Stimulated activated CD4-positive, alpha-beta T cell treated with anti-CD3 and anti-CD28 coated beads, Interleukin-4, amount 100 ng/mL, for 4 hours (primary cell): Measurements from ENCODE around the gene TMEM240.
"Not testable (repeated sequence)": the region's sequence is repeated elsewhere in the genome, so short reads cannot be mapped to it uniquely, and the experiment has no call there.

Experiments
- DNase-seq, 2 experiments: peaks; one replicate each; pipeline ENCODE4 v3.0.0-alpha.2; 2020

TMEM240 gene

DNA sequence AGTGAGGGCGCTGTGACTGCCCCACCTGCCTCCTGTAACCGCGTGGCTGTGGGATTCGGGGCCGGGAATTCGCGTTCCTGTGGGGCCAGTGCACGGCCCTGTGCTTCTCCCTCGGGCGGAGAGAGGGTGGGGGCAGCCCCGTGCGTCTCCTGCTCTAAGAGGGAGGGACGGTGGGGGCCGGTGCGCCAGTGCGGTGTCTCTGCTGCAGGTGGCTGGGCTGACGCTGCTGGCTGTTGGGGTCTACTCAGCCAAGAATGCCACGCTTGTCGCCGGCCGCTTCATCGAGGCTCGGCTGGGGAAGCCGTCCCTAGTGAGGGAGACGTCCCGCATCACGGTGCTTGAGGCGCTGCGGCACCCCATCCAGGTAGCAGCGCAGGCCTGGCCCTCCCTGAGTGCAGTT is 17.9 kb downstream of the TMEM240 start:
- not testable (repeated sequence) for DNase-seq

DNA sequence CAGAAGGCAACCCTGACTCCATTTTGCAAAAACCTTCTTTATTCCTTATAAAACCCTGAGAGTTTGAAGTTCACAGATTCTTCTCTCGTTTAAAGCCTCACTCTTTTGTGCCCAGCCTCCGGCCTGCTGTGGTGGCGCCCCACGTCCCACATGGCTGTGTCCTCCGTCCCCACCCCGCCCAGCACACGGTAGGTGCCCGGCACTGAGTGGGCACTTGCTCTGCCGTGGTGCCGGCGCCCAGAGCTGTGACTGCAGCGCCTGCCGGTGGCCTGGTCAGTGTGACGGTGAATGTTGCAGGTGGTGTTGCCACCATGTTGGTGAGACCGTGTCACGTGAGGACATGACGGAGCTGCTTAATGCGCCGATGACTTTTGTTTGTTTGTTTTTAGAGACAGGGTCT is 19.1 kb downstream of the TMEM240 start:
- no peak for DNase-seq

DNA sequence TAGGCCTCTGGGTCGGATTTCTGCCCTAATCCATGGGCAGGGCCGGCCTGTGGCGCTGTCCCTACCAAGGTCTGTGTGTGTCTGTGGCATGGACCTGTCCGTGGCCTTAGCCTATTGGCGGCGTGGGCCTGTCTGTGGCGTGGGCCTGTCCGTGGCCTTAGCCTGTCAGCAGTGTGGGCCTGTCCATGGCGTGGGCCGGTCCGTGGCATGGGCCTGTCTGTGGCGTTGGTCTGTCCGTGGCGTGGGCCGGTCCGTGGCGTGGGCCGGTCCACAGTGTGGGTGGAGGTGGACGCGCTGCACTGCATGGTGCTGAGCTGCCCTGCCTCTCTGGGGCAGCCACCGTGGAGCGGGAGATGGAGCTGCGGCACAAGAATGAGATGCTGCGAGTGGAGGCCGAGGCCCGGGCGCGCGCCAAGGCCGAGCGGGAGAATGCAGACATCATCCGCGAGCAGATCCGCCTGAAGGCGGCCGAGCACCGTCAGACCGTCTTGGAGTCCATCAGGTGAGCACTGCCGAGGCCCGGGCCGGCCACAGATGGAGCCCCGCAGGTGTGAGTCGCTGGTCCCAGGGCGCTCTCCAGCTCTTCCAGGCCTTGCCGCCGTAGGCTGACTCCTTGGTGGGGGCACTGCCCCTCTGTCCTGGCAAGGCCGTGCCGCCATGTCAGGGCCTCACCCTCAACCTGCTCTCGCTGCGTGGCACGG is 20.5 kb downstream of the TMEM240 start:
- DNase-seq, result not testable (repeated sequence)

DNA sequence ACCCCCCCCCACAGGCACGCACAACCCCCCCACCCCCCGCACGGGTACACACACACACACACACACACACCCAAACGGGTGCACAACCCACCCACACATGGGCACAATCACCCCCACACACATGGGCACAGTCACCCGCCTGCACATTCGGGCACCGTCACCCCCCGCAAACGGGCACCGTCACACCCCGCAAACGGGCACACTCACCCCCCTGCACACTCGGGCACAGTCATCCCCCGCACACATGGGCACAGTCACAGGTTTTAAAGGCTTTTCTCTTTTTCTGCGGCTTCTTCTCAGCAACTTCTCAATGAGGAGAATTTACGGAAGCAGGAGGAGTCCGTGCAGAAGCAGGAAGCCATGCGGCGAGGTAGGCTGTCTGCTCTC is 21.8 kb downstream of the TMEM240 start:
- DNase-seq, result not testable (repeated sequence)

DNA sequence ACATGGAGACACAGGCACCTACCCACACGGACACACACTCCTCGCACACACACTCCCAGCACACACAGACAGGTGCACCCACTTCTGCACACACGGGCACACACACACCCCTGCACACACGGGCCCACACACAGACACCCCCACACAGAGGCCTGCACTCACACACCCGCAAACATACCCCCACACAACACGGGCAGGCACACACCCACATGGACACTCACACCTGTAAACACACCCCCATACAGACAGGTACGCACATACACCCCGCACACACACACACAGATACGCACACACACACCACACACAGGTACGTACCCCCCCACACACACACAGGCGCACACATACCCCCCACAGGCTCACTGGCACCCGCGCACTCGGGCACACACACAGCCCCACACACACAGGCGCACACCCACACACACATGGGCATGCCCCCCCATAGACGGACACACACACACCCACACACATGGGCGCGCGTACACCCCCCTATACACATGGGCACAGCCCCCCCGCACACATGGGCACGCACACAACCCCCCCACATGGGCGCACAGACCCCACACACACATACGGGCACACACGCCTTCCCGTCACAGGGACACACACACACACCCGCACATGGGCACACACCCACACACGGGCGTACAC is 22.3 kb downstream of the TMEM240 start:
- DNase-seq, result no peak

DNA sequence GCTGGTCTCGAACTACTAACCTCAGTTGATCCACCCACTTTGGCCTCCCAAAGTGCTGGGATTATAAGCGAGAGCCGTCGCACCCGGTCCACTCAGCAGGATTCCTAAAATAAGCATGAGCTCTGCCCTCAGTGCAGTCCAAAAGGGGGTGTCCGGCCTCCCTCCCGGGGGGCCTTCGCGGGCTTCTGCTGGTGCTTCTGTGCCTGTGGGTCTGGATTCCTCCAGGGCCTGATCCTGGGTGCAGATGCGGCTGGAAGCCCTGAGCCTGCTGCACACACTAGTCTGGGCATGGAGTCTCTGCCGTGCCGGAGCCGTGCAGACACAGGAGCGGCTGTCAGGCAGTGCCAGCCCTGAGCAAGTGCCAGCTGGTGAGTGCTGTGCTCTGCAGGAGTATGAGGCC is 23.5 kb downstream of the TMEM240 start:
- DNase-seq, result not testable (repeated sequence)

DNA sequence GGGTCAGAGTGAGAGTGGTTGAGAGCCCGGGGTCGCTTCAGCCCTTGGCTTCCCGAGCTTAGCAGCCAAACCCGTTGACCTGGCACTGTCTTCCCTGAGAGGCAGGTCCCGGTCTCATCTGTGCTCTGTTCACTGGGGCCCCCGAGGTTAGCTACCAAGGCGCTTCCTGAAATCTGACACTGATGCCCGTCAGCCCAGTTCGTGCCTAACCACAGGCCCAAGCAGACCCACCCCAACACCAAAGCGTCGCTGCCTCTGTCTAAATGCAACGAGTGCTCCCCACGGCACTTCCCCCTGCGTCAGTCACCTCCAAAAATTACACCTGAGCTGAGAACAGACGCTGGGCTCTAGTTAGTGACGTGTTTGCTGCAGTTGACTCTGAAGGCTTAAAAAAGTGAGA is 26.0 kb downstream of the TMEM240 start:
- DNase-seq, result not testable (repeated sequence)

DNA sequence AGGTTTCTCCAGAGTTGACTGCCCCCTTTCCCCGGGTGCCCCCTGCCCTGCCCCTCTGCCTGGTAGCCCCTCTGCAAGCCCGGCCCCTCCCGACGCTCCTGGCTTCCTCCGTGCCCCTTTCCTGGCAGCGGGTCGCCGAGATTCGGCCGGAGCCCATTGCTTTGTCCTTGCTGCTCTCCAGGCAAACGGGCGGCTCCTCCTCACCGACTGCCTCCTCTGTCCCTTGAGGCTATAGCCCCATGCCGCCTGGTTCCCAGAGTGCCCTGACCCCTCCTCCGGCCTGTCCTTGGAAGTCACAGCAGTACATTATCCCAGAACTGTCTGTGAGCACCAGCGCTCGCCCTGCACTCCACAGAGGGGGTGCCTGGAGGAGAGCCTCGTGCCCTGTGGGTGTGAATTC is 26.7 kb downstream of the TMEM240 start:
- not testable (repeated sequence) for DNase-seq

DNA sequence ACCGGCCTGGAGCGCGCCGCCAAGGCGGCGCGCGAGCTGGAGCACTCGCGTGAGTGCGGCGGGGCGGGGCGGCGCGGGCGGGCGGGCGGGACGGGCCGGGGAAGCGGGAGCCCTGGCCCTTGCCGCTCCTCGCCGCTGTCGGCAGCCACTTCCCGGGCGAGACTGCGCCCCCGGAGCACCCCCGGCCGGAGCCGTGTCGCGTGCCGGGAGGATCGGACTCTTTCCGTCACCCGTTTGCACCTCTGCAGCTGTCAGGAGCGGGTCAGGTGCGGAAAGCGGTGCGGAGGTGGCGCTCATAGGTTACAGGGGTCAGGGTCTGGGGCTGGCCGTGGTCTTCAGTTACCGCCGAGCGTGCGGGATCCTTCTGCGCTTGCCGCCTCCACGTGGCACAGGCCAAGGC is 28.0 kb downstream of the TMEM240 start:
- peak; percentile 19 to 23 for DNase-seq

DNA sequence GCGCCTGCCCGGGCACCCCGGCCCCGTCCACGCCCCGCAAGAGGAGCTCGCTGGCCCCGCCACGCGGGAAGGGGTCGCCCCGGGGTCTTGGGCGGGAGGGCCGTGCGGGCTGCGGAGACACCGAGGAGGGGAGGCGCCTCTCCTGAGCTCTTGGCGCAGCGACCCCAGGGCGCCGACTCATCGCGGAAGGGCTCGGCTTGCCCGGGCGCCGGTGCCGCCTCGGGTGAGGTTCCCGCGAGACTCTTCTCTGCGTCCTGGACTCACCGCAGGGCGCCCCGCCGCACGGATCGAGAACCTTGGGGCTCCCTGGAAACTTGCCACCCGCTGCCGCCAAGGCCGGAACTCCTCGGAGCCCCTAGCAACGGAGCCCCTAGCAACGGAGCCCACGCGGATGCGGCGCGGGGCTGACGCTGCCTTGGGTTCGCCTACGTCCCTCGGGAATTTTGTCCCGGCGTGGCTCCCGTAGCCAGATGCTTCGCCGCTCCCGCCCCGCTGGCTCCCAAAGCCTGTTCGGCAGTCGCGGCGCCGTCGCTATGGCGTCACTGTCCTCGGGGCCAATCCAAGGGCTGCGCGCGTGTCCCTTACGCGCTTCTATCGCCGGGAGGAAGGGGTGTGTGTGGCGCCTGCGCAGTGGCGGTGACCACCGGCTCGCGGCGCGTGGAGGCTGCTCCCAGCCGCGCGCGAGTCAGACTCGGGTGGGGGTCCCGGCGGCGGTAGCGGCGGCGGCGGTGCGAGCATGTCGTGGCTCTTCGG is 28.7 kb downstream of the TMEM240 start, which contains the start of gene ATAD3A:
TSS of gene ATAD3A (plus strand) at position 630 of the 753 bp plus-strand sequence. CDS start at position 737, 107 bp downstream.
- peak; percentile 95 to 97 for DNase-seq

DNA sequence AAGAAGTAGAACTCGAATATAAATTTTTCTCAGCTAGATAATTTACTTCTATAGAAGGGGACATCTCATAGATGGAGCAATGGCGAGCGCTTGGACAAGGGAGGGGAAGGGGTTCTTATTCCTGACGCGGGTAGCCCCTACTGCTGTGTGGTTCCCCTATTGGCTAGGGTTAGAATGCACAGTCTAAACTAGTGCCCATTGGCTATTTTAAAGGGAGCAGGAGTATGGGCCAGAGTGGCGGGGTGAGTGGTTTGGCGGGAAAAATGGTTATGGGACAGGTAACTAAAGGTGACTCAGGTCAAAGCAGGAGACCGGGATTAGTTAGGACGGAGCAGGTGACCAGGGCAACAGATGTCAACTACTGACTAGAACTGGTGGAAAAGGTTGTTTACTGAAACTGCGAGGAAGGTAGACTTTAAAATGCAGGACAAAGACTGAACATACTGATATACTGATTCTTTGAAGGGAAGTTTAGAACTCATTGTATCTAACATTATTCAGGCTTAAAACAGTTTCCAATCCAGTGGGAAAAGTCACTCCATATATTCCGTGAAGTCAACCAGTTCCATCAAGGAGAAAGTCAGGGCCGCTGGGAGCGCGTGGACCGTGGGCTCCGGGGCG is 29.4 kb downstream of the TMEM240 start:
- no peak for DNase-seq

DNA sequence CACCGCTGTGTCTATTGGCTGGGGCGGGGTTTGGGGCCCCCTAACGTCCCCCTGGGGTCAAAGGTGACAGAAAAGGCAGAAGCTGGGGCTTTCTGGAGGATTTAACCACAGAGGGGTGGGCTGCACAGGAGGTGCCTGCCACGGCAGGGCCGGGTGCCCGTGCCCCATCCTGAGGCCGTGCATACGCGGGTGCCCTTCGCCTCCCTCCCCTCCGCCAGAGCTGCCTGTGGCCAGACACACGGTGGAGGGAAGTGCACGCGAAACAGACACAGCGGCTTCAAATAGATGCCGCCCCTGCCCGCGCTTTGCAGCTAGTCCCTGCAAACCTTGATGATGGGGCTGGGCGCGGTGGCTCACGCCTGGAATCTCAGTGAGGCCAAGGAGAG is 31.0 kb downstream of the TMEM240 start:
- DNase-seq, result not testable (repeated sequence)

DNA sequence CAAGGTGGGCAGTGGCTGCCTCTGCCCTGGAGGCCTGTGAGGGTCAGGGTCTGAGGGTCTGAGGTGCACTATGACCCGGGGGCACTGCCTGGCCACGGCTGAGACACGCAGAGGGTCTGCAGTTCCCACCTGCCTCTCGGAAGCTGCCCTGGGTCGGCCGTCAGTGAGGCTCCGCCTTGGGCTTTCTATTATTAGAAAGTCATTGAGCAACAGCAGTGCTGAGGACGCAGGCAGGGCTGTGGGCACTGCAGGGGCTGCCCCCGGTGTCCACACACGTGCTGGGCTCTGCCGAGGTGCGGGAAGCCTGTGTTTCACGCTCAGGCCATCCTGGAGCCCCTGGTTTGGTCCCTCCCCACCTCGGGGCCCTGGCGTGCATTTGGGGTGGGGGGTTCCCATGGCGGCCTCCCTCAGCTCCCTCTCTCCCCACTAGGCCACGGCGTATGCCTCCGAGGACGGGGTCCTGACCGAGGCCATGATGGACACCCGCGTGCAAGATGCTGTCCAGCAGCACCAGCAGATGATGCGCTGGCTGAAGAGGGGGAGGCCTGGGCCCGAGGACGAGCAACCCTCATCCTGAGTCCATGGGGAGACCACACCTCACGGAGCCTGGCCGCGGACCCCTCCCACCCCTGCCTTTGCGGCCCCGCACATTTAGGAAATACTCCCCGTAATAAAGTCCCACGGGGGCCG is 31.5 kb downstream of the TMEM240 start:
- not testable (repeated sequence) for DNase-seq

DNA sequence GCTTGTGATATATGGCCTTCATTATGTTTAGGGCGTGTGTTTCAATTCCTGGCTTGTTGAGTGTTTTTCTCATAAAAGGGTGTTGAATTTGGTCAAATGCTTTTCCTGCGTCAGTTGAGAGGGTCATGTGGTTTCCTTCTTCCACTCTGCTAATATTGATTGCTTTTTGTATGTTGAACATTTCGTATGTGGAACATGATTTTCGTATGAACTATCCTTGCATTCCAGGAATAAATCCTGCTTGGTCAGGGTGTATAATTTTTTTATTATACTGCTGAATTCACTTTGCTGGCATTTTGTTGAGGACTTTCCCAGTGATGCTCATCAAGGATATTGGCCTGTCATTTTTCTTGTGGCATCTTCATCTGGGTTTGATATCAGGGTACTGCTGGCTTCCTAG is 33.1 kb downstream of the TMEM240 start:
- no peak for DNase-seq

DNA sequence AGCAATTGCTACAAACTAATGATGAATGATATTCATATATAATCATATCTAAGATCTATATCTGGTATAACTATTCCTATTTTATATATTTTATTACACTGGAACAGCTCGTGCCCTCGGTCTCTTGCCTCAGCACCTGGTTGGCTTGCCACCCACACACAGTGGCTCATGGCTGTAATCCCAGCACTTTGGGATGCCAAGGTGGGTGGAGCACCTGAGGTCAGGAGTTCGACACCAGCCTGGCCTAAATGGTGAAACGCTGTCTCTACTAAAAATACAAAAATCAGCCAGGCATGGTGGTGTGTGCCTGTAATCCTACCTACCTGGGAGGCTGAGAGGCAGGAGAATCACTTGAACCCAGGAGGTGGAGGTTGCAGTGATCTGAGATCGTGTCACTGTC is 34.6 kb downstream of the TMEM240 start:
- not testable (repeated sequence) for DNase-seq

DNA sequence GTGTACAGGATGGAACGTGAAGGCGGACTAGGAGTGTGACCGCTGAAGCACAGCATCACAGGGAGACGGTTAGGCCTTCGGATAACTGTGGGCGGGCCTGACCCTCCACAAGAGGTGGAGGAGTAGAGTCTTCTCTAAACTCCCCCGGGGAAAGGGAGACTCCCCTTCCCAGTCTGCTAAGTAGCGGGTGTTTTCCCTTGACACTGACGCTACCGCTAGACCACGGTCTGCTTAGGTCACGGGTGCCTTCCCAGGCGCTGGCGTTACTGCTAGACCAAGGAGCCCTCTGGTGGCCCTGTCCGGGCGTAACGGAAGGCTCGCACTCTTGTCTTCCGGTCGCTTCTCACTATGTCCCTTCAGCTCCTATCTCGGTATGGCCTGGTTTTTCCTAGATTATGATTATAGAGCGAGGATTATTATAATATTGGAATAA is 35.0 kb downstream of the TMEM240 start:
- DNase-seq, result not testable (repeated sequence)

DNA sequence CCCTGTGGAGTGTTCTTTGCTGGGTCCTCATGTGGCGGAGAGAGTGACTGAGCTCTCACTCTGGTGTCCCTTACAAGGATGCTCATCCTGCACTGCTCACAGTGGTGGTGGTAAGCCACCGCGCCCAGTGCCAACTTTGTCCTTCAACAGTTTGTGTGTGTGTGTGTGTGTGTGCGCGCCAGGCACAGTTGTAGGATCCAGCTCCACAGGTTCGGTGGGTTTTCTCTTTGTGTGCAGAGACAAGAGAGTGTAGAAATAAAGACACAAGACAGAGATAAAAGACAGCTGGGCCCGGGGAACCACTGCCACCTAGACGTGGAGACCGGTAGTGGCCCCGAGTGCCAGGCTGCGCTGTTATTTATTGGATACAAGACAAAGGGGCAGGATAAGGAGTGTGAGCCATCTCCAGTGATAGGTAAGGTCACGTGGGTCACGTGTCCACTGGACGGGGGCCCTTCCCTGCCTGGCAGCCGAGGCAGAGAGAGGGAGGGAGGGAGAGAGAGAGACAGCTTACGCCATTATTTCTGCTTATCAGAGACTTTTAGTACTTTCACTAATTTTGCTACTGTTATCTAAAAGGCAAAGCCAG is 35.6 kb downstream of the TMEM240 start:
- peak; percentile 57 to 59 for DNase-seq

DNA sequence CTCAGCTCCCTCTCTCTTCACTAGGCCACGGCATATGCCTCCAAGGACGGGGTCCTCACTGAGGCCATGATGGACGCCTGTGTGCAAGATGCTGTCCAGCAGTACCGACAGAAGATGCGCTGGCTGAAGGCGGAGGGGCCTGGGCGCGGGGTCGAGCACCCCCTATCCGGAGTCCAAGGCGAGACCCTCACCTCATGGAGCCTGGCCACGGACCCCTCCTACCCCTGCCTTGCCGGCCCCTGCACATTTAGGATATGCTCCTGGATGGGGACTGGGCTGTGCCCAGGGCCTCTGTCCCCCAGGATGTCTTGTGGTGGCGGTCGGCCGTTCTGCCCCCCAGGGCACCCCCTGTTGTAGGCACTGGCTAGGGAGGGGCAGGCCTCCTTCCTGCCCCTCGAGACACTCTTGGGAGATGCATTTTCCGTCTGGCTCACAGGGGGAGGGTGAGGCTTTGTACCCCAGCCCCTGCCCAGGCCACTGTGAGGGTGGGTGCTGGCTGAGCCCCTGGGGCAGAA is 44.9 kb downstream of the TMEM240 start:
- DNase-seq, result not testable (repeated sequence)

DNA sequence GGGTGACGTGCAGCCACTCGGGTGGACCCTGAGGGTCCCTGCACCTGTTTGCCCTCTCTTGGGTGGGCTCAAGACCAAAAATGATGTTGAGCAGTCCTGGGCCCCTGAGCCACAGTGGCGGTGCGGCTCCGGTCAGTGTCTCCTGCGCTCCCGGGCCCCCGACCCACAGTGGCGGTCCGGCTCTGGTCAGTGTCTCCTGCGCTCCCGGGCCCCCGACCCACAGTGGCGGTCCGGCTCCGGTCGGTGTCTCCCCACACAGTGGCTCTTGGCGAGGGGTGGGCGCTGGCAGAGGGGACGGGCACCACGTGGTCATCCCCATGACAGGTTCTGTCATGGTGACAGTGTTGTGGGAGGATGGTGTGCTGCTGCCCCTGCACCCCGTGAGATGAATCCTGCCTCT is 46.1 kb downstream of the TMEM240 start:
- DNase-seq, result not testable (repeated sequence)

DNA sequence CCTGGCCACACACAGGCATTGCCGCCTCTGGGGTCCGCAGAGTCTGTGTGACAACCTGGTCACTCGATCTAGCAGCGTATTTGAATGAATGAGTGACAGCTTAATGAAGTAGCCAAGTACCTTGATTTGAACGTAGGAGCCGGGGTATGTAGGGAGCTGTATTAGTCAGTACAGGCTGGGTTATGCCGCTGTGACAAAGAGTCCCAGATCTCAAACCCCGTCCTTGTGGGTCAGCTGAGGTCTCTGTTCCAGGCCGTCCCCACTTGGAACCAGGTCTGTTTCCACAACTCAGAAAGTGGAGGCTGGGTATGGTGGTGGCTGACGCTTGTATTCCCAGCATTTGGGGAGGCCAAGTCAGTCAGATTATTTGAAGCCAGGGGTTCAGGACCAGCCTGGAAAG is 48.8 kb downstream of the TMEM240 start:
- DNase-seq, result no peak

DNA sequence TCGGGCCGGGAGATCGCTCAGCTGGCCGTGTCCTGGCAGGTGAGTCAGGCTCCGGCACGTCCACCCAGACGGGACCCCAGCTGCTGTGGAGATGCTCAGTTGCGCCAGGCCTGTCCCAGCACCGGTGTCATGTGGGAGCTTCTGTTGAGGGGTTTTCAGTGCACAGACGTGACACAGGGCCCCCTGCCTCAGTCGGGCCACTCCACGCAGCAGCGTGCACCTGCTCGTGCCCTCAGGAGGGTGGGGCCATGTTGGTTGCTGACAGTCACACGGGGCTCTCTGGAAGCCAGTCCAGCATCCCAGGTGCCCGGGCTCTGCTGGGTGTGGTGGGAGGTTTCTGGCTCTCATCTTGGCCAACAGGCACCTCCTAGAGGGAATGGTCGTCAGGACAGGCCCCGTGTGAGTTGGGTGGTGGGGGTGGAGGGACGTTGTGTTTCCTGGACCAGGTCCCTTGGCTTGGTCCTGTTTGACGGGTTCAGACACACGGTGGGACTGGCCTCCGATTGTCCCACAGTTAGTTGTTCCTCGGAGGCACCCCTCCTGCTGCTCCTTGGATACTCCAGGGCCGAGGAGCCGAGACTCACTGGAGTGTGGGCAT is 49.7 kb downstream of the TMEM240 start:
- no peak for DNase-seq

DNA sequence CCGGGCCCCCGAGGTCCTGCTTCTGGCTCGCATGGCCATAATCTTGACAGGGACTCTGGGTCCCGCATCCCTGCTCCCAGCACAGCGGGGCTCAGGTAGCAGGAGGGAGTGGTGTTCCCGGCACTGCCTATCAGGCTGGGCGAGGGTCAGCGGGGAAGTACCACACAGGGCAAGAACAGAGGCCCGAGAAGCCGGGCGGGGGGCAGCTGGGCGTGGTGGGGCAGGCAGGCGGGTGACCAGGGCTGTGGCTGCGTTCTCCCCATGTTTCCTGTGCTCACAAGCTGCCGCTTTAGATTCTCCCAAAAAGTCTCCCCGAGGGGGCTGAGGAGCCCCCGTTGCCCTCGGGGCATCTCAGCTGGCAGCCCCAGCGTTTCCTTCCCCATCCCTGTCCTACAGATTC is 50.6 kb downstream of the TMEM240 start:
- DNase-seq, result no peak
